Liver (tissue), 9 donors: ENCODE data around the gene RASSF8. TPM values are rescaled to one million over a fixed set of nuclear protein-coding genes. Genes with fewer than 3 reads are reported as not detected.

Experiments
- DNase-seq: peaks from one replicate; pipeline ENCODE4 v3.0.0-alpha.2; 2017; ENCODE audit warnings: low spot score
- H3K27ac ChIP-seq, 2 donors: one replicate each; pipeline ENCODE4 v1.7.0; 2013; ENCODE audit warnings: inconsistent platforms in 2 of 2, low read length in 2 of 2, control low read depth in 1 of 2, low read depth in 1 of 2, mild to moderate bottlenecking in 1 of 2
- H3K27me3 ChIP-seq, 4 donors: one replicate each; pipeline versions ENCODE4 v1.6.1 to v1.7.0; 2013; ENCODE audit warnings: low read length in 3 of 4, inconsistent platforms in 1 of 4, mild to moderate bottlenecking in 1 of 4, moderate library complexity in 1 of 4; ENCODE audit not compliant: control insufficient read depth in 4 of 4, insufficient read depth in 4 of 4
- H3K36me3 ChIP-seq, 4 donors: one replicate each; pipeline versions ENCODE4 v1.6.1 to v1.7.0; 2013; ENCODE audit warnings: low read length in 3 of 4, mild to moderate bottlenecking in 3 of 4, low read depth in 1 of 4, moderate library complexity in 1 of 4; ENCODE audit not compliant: control insufficient read depth in 4 of 4, insufficient read depth in 3 of 4
- H3K4me1 ChIP-seq, 4 donors: one replicate each; pipeline versions ENCODE4 v1.6.1 to v1.7.0; 2013; ENCODE audit warnings: low read length in 3 of 4, mild to moderate bottlenecking in 3 of 4, moderate library complexity in 1 of 4; ENCODE audit not compliant: control insufficient read depth in 4 of 4, insufficient read depth in 4 of 4
- H3K4me3 ChIP-seq, 3 donors: one replicate each; pipeline versions ENCODE4 v1.6.1 to v1.7.0; 2013; ENCODE audit warnings: low read length in 3 of 3, control low read depth in 1 of 3, low read depth in 1 of 3, mild to moderate bottlenecking in 1 of 3
- H3K9ac ChIP-seq, 2 donors: one replicate each; pipeline ENCODE4 v1.7.0; 2013; ENCODE audit warnings: low read length in 2 of 2, mild to moderate bottlenecking in 2 of 2, moderate library complexity in 2 of 2, control low read depth in 1 of 2, low read depth in 1 of 2
- H3K9me3 ChIP-seq, 4 donors: one replicate each; pipeline versions ENCODE4 v1.6.1 to v1.7.0; 2013; ENCODE audit warnings: low read length in 3 of 4; ENCODE audit not compliant: control insufficient read depth in 4 of 4
- CTCF ChIP-seq: fragments of 150-350 bp; IDR thresholded peaks from 2 replicates; pipeline ENCODE4 v1.5.1; 2017; ENCODE audit warnings: improper control_type of control experiment, low read depth, low read length; ENCODE audit not compliant: missing input control
- EGR1 ChIP-seq, 2 donors: IDR thresholded peaks; 2 replicates each; pipeline ENCODE4 v1.6.1; 2016 to 2018; ENCODE audit warnings: antibody characterized with exemption in 2 of 2, low read depth in 2 of 2
- FOXA1 ChIP-seq: IDR thresholded peaks from 2 replicates; pipeline ENCODE4 v1.6.1; 2016; ENCODE audit warnings: antibody characterized with exemption
- GABPA ChIP-seq, 2 donors: IDR thresholded peaks in 1 of 2; conservative IDR thresholded peaks in 1 of 2; 2 replicates each; pipeline ENCODE4 v1.6.1; 2016; ENCODE audit warnings: antibody characterized with exemption in 2 of 2, mild to moderate bottlenecking in 1 of 2, moderate library complexity in 1 of 2
- HNF4G ChIP-seq: IDR thresholded peaks from 2 replicates; pipeline ENCODE4 v1.6.1; 2016; ENCODE audit warnings: antibody characterized with exemption
- JUND ChIP-seq, 2 donors: IDR thresholded peaks; 2 replicates each; pipeline ENCODE4 v1.6.1; 2016; ENCODE audit warnings: antibody characterized with exemption in 2 of 2
- NR2F2 ChIP-seq: IDR thresholded peaks from 2 replicates; pipeline ENCODE4 v1.6.1; 2016; ENCODE audit warnings: antibody characterized with exemption
- RXRA ChIP-seq, 2 donors: IDR thresholded peaks; 2 replicates each; pipeline ENCODE4 v1.6.1; 2017 to 2018; ENCODE audit warnings: antibody characterized with exemption in 2 of 2, mild to moderate bottlenecking in 1 of 2
- SP1 ChIP-seq: IDR thresholded peaks from 2 replicates; pipeline ENCODE4 v1.6.1; 2018; ENCODE audit warnings: antibody characterized with exemption, mild to moderate bottlenecking
- TAF1 ChIP-seq: conservative IDR thresholded peaks from 2 replicates; pipeline ENCODE4 v1.6.1; 2016; ENCODE audit warnings: antibody characterized with exemption, mild to moderate bottlenecking
- YY1 ChIP-seq: IDR thresholded peaks from 2 replicates; pipeline ENCODE4 v1.6.1; 2016; ENCODE audit warnings: antibody characterized with exemption, mild to moderate bottlenecking
- WGBS: extraction: QIAGEN DNeasy Blood & Tissue Kit; methylation state at CpG from one replicate; pipeline ENCODE4 v1.1.7; 2013; 5-methylcytosine and 5-hydroxymethylcytosine counted together
- polyA plus RNA-seq, 2 donors: library from polyadenylated mRNA; stranded (reverse) in 1 of 2; unstranded in 1 of 2; fragments of 200-250 nt in 1 of 2; fragments of >200 nt in 1 of 2; fragmentation: Nextera tagmentation in 1 of 2; extraction: Ambion mirVana in 1 of 2; gene quantifications; one replicate each; pipeline versions ENCODE4 v1.2.1 to v1.2.3, GENCODE V29; 2013 to 2015
- total RNA-seq, 2 donors: library from RNA; depleted of rRNA; stranded (reverse); fragments of >200 nt; gene quantifications; one replicate each; pipeline ENCODE4 v1.2.3, GENCODE V29; 2014
- TF ChIP-seq, protein P1 (sequence below): IDR thresholded peaks from 2 replicates; pipeline ENCODE4 v1.6.1; 2016; ENCODE audit warnings: antibody characterized with exemption
- TF ChIP-seq, protein P2 (sequence below): IDR thresholded peaks from 2 replicates; pipeline ENCODE4 v1.6.1; 2016; ENCODE audit warnings: antibody characterized with exemption, mild to moderate bottlenecking
- TF ChIP-seq, protein P3 (sequence below): IDR thresholded peaks from 2 replicates; pipeline ENCODE4 v1.6.1; 2016; ENCODE audit warnings: antibody characterized with exemption
- donor health status: healthy.
- donor health status: healthy.
- donor health status: healthy.
- donor health status: healthy.
- donor health status: healthy.

The RASSF8 gene
- total and polyA plus RNA-seq, 4 donors = 1.7 to 9.4 (median 3.3) TPM

DNA sequence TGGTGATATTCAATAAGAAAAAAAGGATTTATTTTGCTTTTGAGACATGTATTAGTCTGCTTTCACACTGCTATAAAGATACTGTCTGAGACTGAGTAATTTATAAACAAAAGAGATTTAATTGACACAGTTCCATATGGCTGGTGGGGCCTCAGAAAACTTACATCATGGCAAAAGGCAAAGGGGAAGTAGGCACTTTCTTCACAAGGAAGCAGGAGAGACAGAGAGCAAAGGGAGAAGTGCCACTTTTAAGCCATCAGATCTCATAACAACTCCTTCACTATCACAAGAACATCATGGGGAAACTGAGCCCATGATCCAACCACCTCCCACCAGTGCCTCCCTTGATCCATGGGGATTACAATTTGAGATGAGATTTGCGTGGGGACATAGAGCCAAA, 122.4 kb downstream of the RASSF8 start:
- Histone ChIP-seq H3K27me3 (no peaks in the 10 kb centered on the region), H3K4me3 (no peak overlapping the region), H3K9me3 (no peaks in the 10 kb centered on the region), H3K36me3 (no peaks in the 10 kb centered on the region), H3K9ac (no peak overlapping the region), H3K4me1 (no peaks in the 10 kb centered on the region), H3K27ac (no peak overlapping the region)
- 87% methylated on average over 1 of the region's 1 CpG for WGBS
- no peak for DNase-seq
- TF ChIP-seq, protein P1, sequence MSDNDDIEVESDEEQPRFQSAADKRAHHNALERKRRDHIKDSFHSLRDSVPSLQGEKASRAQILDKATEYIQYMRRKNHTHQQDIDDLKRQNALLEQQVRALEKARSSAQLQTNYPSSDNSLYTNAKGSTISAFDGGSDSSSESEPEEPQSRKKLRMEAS = no peak
- TF ChIP-seq, protein P2, sequence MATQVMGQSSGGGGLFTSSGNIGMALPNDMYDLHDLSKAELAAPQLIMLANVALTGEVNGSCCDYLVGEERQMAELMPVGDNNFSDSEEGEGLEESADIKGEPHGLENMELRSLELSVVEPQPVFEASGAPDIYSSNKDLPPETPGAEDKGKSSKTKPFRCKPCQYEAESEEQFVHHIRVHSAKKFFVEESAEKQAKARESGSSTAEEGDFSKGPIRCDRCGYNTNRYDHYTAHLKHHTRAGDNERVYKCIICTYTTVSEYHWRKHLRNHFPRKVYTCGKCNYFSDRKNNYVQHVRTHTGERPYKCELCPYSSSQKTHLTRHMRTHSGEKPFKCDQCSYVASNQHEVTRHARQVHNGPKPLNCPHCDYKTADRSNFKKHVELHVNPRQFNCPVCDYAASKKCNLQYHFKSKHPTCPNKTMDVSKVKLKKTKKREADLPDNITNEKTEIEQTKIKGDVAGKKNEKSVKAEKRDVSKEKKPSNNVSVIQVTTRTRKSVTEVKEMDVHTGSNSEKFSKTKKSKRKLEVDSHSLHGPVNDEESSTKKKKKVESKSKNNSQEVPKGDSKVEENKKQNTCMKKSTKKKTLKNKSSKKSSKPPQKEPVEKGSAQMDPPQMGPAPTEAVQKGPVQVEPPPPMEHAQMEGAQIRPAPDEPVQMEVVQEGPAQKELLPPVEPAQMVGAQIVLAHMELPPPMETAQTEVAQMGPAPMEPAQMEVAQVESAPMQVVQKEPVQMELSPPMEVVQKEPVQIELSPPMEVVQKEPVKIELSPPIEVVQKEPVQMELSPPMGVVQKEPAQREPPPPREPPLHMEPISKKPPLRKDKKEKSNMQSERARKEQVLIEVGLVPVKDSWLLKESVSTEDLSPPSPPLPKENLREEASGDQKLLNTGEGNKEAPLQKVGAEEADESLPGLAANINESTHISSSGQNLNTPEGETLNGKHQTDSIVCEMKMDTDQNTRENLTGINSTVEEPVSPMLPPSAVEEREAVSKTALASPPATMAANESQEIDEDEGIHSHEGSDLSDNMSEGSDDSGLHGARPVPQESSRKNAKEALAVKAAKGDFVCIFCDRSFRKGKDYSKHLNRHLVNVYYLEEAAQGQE = no peak
- TF ChIP-seq YY1 = no peak
- no peak for TF ChIP-seq CTCF
- no peak for TF ChIP-seq GABPA (IDR thresholded peaks at IDR 0.05 in 1 of 2, conservative IDR thresholded peaks at IDR 0.05 in 1 of 2)
- TF ChIP-seq NR2F2 = no peak
- no peak for TF ChIP-seq EGR1 (IDR thresholded peaks at IDR 0.05; ENCODE audit: low read depth in 2 of 2)
- TF ChIP-seq RXRA (IDR thresholded peaks at IDR 0.05) = no peak
- TF ChIP-seq, protein P3, sequence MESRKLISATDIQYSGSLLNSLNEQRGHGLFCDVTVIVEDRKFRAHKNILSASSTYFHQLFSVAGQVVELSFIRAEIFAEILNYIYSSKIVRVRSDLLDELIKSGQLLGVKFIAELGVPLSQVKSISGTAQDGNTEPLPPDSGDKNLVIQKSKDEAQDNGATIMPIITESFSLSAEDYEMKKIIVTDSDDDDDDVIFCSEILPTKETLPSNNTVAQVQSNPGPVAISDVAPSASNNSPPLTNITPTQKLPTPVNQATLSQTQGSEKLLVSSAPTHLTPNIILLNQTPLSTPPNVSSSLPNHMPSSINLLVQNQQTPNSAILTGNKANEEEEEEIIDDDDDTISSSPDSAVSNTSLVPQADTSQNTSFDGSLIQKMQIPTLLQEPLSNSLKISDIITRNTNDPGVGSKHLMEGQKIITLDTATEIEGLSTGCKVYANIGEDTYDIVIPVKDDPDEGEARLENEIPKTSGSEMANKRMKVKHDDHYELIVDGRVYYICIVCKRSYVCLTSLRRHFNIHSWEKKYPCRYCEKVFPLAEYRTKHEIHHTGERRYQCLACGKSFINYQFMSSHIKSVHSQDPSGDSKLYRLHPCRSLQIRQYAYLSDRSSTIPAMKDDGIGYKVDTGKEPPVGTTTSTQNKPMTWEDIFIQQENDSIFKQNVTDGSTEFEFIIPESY = no peak
- TF ChIP-seq JUND (IDR thresholded peaks at IDR 0.05) = no peak
- no peak for TF ChIP-seq TAF1
- TF ChIP-seq FOXA1 = no peak

DNA sequence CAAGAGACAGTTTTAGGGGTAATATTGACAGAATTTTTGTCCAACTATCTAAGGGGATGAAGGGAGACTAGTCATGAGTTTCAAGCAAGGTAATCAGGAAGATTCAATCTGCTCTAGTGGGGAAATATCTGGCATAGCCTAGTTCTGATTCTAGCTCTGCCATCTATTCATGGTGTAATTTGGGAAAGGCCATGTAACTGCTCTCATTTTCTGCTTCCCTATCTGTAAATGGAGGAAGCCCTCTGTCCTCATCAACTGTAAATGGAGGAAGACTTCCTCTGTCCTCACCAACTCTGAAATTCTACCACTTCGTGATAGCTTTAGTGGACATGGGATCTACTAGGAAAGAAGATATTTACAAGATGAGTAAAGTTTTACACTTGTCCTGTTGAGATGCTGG, 128.5 kb downstream of the RASSF8 start:
- TF ChIP-seq TAF1 = no peak
- no peak for TF ChIP-seq JUND (IDR thresholded peaks at IDR 0.05)
- TF ChIP-seq, protein P2 = no peak
- TF ChIP-seq, protein P3 = no peak
- TF ChIP-seq HNF4G = no peak
- TF ChIP-seq SP1 = no peak
- no peak for TF ChIP-seq EGR1 (IDR thresholded peaks at IDR 0.05; ENCODE audit: low read depth in 2 of 2)
- no peak for TF ChIP-seq FOXA1
- Histone ChIP-seq H3K27ac (no peak overlapping the region), H3K4me3 (no peak overlapping the region), H3K27me3 (no peaks in the 10 kb centered on the region), H3K9me3 (no peaks in the 10 kb centered on the region), H3K9ac (no peak overlapping the region), H3K4me1 (no peaks in the 10 kb centered on the region), H3K36me3 (no peaks in the 10 kb centered on the region)
- DNase-seq = no peak
- WGBS = 81% methylated on average over 1 of the region's 1 CpG
